ENCODE data around the gene FGF1. TPM values are rescaled to one million over a fixed set of nuclear protein-coding genes. Genes with fewer than 3 reads are reported as not detected.

The FGF1 gene
- polyA plus RNA-seq, 3 donors = not detected

DNA sequence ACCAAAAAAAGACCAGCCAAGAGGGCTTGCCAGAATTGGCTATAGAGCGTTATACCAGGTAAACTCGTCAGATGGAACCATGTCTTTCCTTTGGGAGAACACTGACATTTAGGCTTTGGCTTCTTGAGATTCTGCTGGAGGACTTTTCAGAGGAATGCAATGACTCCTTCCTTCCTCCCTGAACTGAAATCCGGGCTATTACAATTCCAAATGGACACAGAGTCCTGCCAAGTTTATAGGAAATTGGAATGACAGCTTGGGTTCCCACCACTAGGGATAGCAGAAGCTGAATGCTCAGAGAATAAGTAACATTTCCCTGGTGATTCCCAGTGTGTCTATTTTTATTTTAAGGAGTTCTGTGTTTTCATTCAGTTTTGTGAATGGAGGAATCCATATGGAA lies 143.0 kb downstream of the FGF1 start:
- no peaks in the 10 kb centered on the region for H3K36me3 ChIP-seq (replicated peaks in 1 of 2; ENCODE audit: control insufficient read depth in 1 of 2, insufficient read depth in 2 of 2, low read length in 2 of 2)
- H3K27me3 Mint-ChIP-seq (ENCODE audit: low read depth in 3 of 3) = peaks cover 13 to 28% (median 19%) of the 10 kb centered on the region in 3 donors
- no peaks in the 10 kb centered on the region for H4K20me1 ChIP-seq (ENCODE audit: insufficient read depth, low read length)
- no peaks in the 10 kb centered on the region for H3K36me3 Mint-ChIP-seq
- H3K4me3 ChIP-seq (replicated peaks in 1 of 3; ENCODE audit: low read depth in 2 of 3, low read length in 3 of 3) = no peak overlapping the region
- H3K79me2 ChIP-seq (ENCODE audit: insufficient read depth, low read length) = no peaks in the 10 kb centered on the region
- no peak overlapping the region for H3K4me3 Mint-ChIP-seq
- peaks cover 2 to 4% of the 10 kb centered on the region in 2 donors for H3K4me1 ChIP-seq (ENCODE audit: control insufficient read depth in 1 of 2, insufficient read depth in 2 of 2, low read length in 2 of 2)
- TF ChIP-seq, protein P1, sequence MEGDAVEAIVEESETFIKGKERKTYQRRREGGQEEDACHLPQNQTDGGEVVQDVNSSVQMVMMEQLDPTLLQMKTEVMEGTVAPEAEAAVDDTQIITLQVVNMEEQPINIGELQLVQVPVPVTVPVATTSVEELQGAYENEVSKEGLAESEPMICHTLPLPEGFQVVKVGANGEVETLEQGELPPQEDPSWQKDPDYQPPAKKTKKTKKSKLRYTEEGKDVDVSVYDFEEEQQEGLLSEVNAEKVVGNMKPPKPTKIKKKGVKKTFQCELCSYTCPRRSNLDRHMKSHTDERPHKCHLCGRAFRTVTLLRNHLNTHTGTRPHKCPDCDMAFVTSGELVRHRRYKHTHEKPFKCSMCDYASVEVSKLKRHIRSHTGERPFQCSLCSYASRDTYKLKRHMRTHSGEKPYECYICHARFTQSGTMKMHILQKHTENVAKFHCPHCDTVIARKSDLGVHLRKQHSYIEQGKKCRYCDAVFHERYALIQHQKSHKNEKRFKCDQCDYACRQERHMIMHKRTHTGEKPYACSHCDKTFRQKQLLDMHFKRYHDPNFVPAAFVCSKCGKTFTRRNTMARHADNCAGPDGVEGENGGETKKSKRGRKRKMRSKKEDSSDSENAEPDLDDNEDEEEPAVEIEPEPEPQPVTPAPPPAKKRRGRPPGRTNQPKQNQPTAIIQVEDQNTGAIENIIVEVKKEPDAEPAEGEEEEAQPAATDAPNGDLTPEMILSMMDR (IDR thresholded peaks at IDR 0.05) = no peak
- no peaks in the 10 kb centered on the region for H3K9me3 ChIP-seq (replicated peaks in 1 of 2; ENCODE audit: control insufficient read depth in 1 of 2, insufficient read depth in 1 of 2, low read length in 2 of 2)
- peaks cover 3 to 4% of the 10 kb centered on the region in 2 donors for H3K27me3 ChIP-seq (ENCODE audit: control insufficient read depth in 2 of 2, insufficient read depth in 2 of 2, low read length in 2 of 2)
- no peak overlapping the region for H2AFZ ChIP-seq (ENCODE audit: insufficient read depth, low read depth, low read length, poor library complexity, severe bottlenecking)
- H3K4me1 Mint-ChIP-seq = peaks cover 7% of the 10 kb centered on the region
- intact Hi-C loops (cut with micrococcal nuclease) = loop anchor here in 1 of 2 donors (10.0 kb wide), 1 partner anchor 378 kb away; no protein-coding TSS in a partner anchor
- H3K4me2 ChIP-seq (replicated peaks; ENCODE audit: extremely low read depth, low read length, poor library complexity, severe bottlenecking) = no peak overlapping the region
- H3K9me3 Mint-ChIP-seq = no peaks in the 10 kb centered on the region
- H3K27ac ChIP-seq (ENCODE audit: low read depth in 1 of 2, low read length in 2 of 2) = no peak overlapping the region
- WGBS (ENCODE audit: insufficient coverage) = 100% methylated on average over 2 of the region's 3 CpGs
- no peak overlapping the region for H3K27ac Mint-ChIP-seq
- no peak for DNase-seq
- H3K9ac ChIP-seq (ENCODE audit: insufficient read depth, low read length, poor library complexity, severe bottlenecking) = no peak overlapping the region

Other genes with a start within 250 kb of the FGF1 start
- gene ARHGAP26, start 84.3 kb upstream of the FGF1 start, polyA plus RNA-seq = 10 to 100 TPM; 26.5 to 56.8 (median 28.7) TPM

All from CD14-positive monocyte (primary cell).